MM.1S (cell line): ENCODE measurements around the gene TSPAN33.

Experiments used
- EZH2 ChIP-seq: fragments of 300-600 bp; sonication (generic); optimal IDR thresholded peaks from 2 replicates; pipeline ENCODE3; 2017; ENCODE audit warnings: low read depth, mild to moderate bottlenecking, antibody characterized with exemption, low read length, mixed read lengths
- TF ChIP-seq, protein P1 (sequence below): fragments of 300-600 bp; sonication (generic); IDR thresholded peaks from 2 replicates; pipeline ENCODE4 v1.5.1; 2016; ENCODE audit warnings: antibody characterized with exemption, low read length, mixed read lengths

DNA sequence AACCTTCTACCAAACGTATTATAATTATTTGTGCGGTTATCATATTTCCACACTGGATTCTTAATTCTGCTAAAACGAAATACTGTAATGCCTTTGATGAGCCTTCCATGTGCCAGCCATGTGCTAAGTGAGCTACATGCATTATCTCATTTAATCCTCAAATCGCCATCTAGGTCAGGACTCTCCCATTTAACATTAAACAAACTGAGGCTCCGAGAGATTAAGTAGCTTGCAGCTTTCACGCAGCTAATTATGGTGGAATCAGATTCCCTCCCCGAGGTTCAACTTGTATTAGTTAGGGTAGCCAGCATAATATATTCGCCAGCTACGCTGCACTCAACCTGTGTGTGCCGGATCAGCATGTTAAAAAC lies 798 bp upstream of the TSPAN33 start:
- TF ChIP-seq, protein P1, sequence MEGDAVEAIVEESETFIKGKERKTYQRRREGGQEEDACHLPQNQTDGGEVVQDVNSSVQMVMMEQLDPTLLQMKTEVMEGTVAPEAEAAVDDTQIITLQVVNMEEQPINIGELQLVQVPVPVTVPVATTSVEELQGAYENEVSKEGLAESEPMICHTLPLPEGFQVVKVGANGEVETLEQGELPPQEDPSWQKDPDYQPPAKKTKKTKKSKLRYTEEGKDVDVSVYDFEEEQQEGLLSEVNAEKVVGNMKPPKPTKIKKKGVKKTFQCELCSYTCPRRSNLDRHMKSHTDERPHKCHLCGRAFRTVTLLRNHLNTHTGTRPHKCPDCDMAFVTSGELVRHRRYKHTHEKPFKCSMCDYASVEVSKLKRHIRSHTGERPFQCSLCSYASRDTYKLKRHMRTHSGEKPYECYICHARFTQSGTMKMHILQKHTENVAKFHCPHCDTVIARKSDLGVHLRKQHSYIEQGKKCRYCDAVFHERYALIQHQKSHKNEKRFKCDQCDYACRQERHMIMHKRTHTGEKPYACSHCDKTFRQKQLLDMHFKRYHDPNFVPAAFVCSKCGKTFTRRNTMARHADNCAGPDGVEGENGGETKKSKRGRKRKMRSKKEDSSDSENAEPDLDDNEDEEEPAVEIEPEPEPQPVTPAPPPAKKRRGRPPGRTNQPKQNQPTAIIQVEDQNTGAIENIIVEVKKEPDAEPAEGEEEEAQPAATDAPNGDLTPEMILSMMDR: no peak
- no peak for TF ChIP-seq EZH2
